ENCODE measurements around the gene SCN9A. TPM values are rescaled to one million over a fixed set of nuclear protein-coding genes. Genes with fewer than 3 reads are reported as not detected.
A peak's percentile ranks its signal among the peaks of the same experiment; 100 is the strongest.

SCN9A gene
- total and polyA plus RNA-seq, 9 of the 15 experiments (the other 6 are each of a cell fraction or from before 2014, with no cell fraction given), result 1.4 to 22.8 (median 7.1) TPM

DNA sequence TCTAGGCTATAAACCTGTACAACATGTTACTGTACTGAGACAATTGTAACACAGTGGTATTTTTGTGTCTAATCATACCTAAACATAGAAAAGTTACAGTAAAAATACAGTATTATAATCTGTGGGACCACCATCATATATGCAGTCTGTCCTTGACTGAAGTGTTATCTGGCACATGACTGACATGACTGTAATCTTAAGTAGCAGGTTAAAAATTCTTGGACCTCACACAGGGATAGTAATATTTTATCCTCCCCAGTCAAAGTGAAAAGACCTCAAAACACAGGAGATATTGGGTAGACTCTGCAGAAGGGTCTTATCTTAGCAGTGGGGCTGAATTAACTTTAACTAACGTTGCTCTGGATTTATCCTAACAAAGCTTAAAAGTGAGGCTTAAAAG is 4.9 kb upstream of the SCN9A start (continued):
- TF ChIP-seq ZNF764 (CRISPR knock-in tag; IDR thresholded peaks at IDR 0.05; ENCODE audit: low read depth), result no peak
- TF ChIP-seq, protein P1, sequence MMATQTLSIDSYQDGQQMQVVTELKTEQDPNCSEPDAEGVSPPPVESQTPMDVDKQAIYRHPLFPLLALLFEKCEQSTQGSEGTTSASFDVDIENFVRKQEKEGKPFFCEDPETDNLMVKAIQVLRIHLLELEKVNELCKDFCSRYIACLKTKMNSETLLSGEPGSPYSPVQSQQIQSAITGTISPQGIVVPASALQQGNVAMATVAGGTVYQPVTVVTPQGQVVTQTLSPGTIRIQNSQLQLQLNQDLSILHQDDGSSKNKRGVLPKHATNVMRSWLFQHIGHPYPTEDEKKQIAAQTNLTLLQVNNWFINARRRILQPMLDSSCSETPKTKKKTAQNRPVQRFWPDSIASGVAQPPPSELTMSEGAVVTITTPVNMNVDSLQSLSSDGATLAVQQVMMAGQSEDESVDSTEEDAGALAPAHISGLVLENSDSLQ (IDR thresholded peaks at IDR 0.05), result peak; percentile 74
- peak; percentile 72 for TF ChIP-seq CBFA2T3 (IDR thresholded peaks at IDR 0.05)
- TF ChIP-seq TCF3 (CRISPR knock-in tag; IDR thresholded peaks at IDR 0.05), result peak; percentile 31; the same call in 1 of the 2 replicates
- TF ChIP-seq TEAD4 (IDR thresholded peaks at IDR 0.05; ENCODE audit: low read length), result peak; percentile 17; the same call in 1 of the 2 replicates
- TF ChIP-seq TEAD4 (CRISPR knock-in tag; IDR thresholded peaks at IDR 0.05; ENCODE audit: borderline replicate concordance), result no peak
- TF ChIP-seq TAL1 (IDR thresholded peaks at IDR 0.05), result peak; percentile 26; the same call in 1 of the 2 replicates

GRCh38 chr2:166376873-166377272 is 1.1 kb upstream of the SCN9A start:
- intact Hi-C loops (cut with micrococcal nuclease), result loop anchor here (1.0 to 10.0 kb wide), 4 partner anchors 13 to 1568 kb away; no protein-coding TSS in a partner anchor
- no peak for FAIRE-seq
- Histone ChIP-seq H3K9me1 (ENCODE audit: control insufficient read depth, insufficient read depth, low read length) (no peaks in the 10 kb centered on the region), H3K4me2 (ENCODE audit: insufficient read depth, low read length) (peak overlapping the region; percentile 94), H3K9ac (ENCODE audit: insufficient read depth in 1 of 2, low read depth in 2 of 2, low read length in 2 of 2) (peak overlapping the region; percentile 65 to 89; a peak in 3 of 4 replicates), H3K36me3 (ENCODE audit: control insufficient read depth, insufficient read depth, low read length) (no peaks in the 10 kb centered on the region), H4K20me1 (replicated peaks; ENCODE audit: control insufficient read depth, insufficient read depth, low read length) (no peaks in the 10 kb centered on the region), H3K27me3 (ENCODE audit: control insufficient read depth in 2 of 2, insufficient read depth in 2 of 2, low read length in 2 of 2) (no peaks in the 10 kb centered on the region), H3K27ac (ENCODE audit: extremely low read depth, low read depth, low read length) (peak overlapping the region; percentile 83), H3K9me3 (replicated peaks; ENCODE audit: control insufficient read depth, insufficient read depth, low read depth, low read length) (no peaks in the 10 kb centered on the region), H3K4me3 (peak overlapping the region; percentile 62), H2AFZ (ENCODE audit: low read depth, low read length) (peak overlapping the region; percentile 91), H3K4me1 (replicated peaks in 1 of 2; ENCODE audit: control insufficient read depth in 2 of 2, insufficient read depth in 2 of 2, low read length in 2 of 2) (peaks cover 4 to 30% of the 10 kb centered on the region in 2 experiments; a peak in 4 of 5 replicates), H3K79me2 (ENCODE audit: control insufficient read depth, insufficient read depth, low read length) (peaks cover 33% of the 10 kb centered on the region)
- in situ Hi-C loops (cut with MboI), result no loop called here
- ATAC-seq, result no peak
- no TSS peak for BruUV-seq (replicated peaks)
- TF ChIP-seq NFE2 (IDR thresholded peaks at IDR 0.05; ENCODE audit: low read depth) (no peak), ZNF197 (CRISPR knock-in tag; IDR thresholded peaks at IDR 0.05; ENCODE audit: low read depth) (no peak), HDAC1 (IDR thresholded peaks at IDR 0.05) (0 out of 4 replicates have a peak, but pooled peaks of 1 of the 2 experiments have one; percentile 22), KDM1A (IDR thresholded peaks at IDR 0.05) (peak; percentile 51 to 53; a peak in 3 of 4 replicates), MAFK (IDR thresholded peaks at IDR 0.05; ENCODE audit: low read length) (no peak)
- TF ChIP-seq, protein P2, sequence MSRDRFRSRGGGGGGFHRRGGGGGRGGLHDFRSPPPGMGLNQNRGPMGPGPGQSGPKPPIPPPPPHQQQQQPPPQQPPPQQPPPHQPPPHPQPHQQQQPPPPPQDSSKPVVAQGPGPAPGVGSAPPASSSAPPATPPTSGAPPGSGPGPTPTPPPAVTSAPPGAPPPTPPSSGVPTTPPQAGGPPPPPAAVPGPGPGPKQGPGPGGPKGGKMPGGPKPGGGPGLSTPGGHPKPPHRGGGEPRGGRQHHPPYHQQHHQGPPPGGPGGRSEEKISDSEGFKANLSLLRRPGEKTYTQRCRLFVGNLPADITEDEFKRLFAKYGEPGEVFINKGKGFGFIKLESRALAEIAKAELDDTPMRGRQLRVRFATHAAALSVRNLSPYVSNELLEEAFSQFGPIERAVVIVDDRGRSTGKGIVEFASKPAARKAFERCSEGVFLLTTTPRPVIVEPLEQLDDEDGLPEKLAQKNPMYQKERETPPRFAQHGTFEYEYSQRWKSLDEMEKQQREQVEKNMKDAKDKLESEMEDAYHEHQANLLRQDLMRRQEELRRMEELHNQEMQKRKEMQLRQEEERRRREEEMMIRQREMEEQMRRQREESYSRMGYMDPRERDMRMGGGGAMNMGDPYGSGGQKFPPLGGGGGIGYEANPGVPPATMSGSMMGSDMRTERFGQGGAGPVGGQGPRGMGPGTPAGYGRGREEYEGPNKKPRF (IDR thresholded peaks at IDR 0.05; ENCODE audit: low read depth, low read length), result no peak
- 6% methylated on average over 2 of the region's 2 CpGs for WGBS (ENCODE audit: insufficient coverage, low coverage, missing lambda C conversion rate)
- no peak for DNase-seq (ENCODE audit: extremely low read depth in 1 of 4, low spot score in 3 of 4)
- ChIA-PET POLR2A (interaction anchor here (0.6 to 2.3 kb wide), 8 partner anchors 11 to 1561 kb away, joined by 3 to 11 read pairs (median 3); no protein-coding TSS in a partner anchor), CTCF (ENCODE audit: low intra/inter-chr PET ratio) (no interaction called here)
